PC-3 (cell line): ENCODE data around the gene DGKG. TPM values are rescaled to one million over a fixed set of nuclear protein-coding genes. Genes with fewer than 3 reads are reported as not detected.

Experiments used
- ATAC-seq: fragments of 200-7000 bp; cut with Tn5 transposase; 2 replicates; pipeline ENCODE4 v1.9.1; 2020; ENCODE audit warnings: mild to moderate bottlenecking, moderate library complexity
- BruUV-seq: library from RNA; stranded (reverse); fragments of 400-500 nt; replicated peaks from 2 replicates; lab custom pipeline; 2021; lab: Mats Ljungman, UMichigan
- CTCF ChIA-PET: fragments of 300-600 bp; sonication (Branson Sonifier 250); formaldehyde crosslinking; loops from one replicate; lab custom pipeline; 2022; ENCODE audit warnings: antibody characterized with exemption; lab: Charles Lee
- POLR2A ChIA-PET: fragments of 300-600 bp; sonication (Branson Sonifier 250); formaldehyde crosslinking; loops from one replicate; lab custom pipeline; 2022; ENCODE audit warnings: antibody characterized with exemption; ENCODE audit not compliant: unreplicated experiment; lab: Charles Lee
- DNase-seq: peaks from one replicate; pipeline ENCODE4 v3.0.0-alpha.2; 2015
- H2AFZ ChIP-seq: fragments of 300-600 bp; sonication (generic); 2 replicates; pipeline ENCODE4 v1.6.0; 2016; ENCODE audit warnings: antibody characterized with exemption, low read length
- H3F3A ChIP-seq: fragments of 300-600 bp; sonication (generic); one replicate; pipeline ENCODE4 v1.6.0; 2017; ENCODE audit warnings: antibody characterized with exemption, low read length, control low read depth, mild to moderate bottlenecking; ENCODE audit not compliant: unreplicated experiment
- H3K27ac ChIP-seq: fragments of 300-600 bp; sonication (generic); 2 replicates; pipeline ENCODE4 v1.5.1; 2016; ENCODE audit warnings: mild to moderate bottlenecking, low read length
- H3K27me3 ChIP-seq: fragments of 300-600 bp; sonication (generic); 2 replicates; pipeline ENCODE4 v1.6.1; 2016; ENCODE audit warnings: low read length, mixed read lengths
- H3K36me3 ChIP-seq: fragments of 300-600 bp; sonication (generic); 2 replicates; pipeline ENCODE4 v1.6.1; 2016; ENCODE audit warnings: low read depth, mixed run types, low read length, mixed read lengths
- H3K4me1 ChIP-seq: fragments of 300-600 bp; sonication (generic); 2 replicates; pipeline ENCODE4 v1.5.1; 2016; ENCODE audit warnings: low read length; ENCODE audit not compliant: insufficient read depth
- H3K4me2 ChIP-seq: fragments of 300-600 bp; sonication (generic); 2 replicates; pipeline ENCODE4 v1.6.0; 2016; ENCODE audit warnings: low read length
- H3K4me3 ChIP-seq: fragments of 300-600 bp; sonication (generic); 2 replicates; pipeline ENCODE4 v1.5.1; 2016; ENCODE audit warnings: mild to moderate bottlenecking, low read length, mixed read lengths
- H3K79me2 ChIP-seq: fragments of 300-600 bp; sonication (generic); 2 replicates; pipeline ENCODE4 v1.6.1; 2017; ENCODE audit warnings: low read length, mixed read lengths
- H3K9ac ChIP-seq: fragments of 300-600 bp; sonication (generic); 2 replicates; pipeline ENCODE4 v1.6.0; 2016; ENCODE audit warnings: mild to moderate bottlenecking, low read length
- H3K9me2 ChIP-seq: fragments of 300-600 bp; sonication (generic); replicated peaks from 2 replicates; pipeline ENCODE4 v1.6.1; 2016; ENCODE audit warnings: mixed run types, low read length, mixed read lengths
- H3K9me3 ChIP-seq: fragments of 300-600 bp; sonication (generic); 2 replicates; pipeline ENCODE4 v1.6.1; 2016; ENCODE audit warnings: low read length, mixed read lengths
- H4K20me1 ChIP-seq: fragments of 300-600 bp; sonication (generic); 2 replicates; pipeline ENCODE4 v1.6.1; 2016; ENCODE audit warnings: low read length, mixed read lengths
- EZH2 ChIP-seq: fragments of 300-600 bp; sonication (generic); IDR thresholded peaks from one replicate; pipeline ENCODE4 v1.6.1; 2017; ENCODE audit warnings: antibody characterized with exemption, mild to moderate bottlenecking, low read length; ENCODE audit not compliant: unreplicated experiment
- EZH2phosphoT487 ChIP-seq: fragments of 300-600 bp; sonication (generic); IDR thresholded peaks from 2 replicates; pipeline ENCODE4 v1.6.1; 2018; ENCODE audit warnings: mild to moderate bottlenecking, antibody characterized with exemption, low read length, borderline replicate concordance
- intact Hi-C: fragments of 100-400 bp; cut with micrococcal nuclease; formaldehyde crosslinking; loops from 2 replicates; pipeline ENCODE4 v1.9.0; 2023
- total RNA-seq: library from RNA; depleted of rRNA; stranded (reverse); fragments of >200 nt; gene quantifications from 2 replicates; pipeline ENCODE4 v1.2.3, GENCODE V29; 2014
- TF ChIP-seq, protein P1 (sequence below): fragments of 300-600 bp; sonication (generic); conservative IDR thresholded peaks from 2 replicates; pipeline ENCODE4 v1.5.1; 2017; ENCODE audit warnings: antibody characterized with exemption, low read depth, mild to moderate bottlenecking, low read length

The DGKG gene
- total RNA-seq, 1 experiment from 2014 or later = 2.7 TPM

- Histone ChIP-seq H3K27ac (no peak overlapping the region), H3K9me3 (no peaks in the 10 kb centered on the region), H3K36me3 (no peaks in the 10 kb centered on the region), H3K9ac (no peak overlapping the region), H2AFZ (no peak overlapping the region), H3K4me1 (no peaks in the 10 kb centered on the region), H3K4me3 (no peak overlapping the region), H4K20me1 (no peaks in the 10 kb centered on the region), H3K4me2 (no peak overlapping the region), H3K27me3 (0 out of 2 replicates have a peak, but pooled peaks cover 8% of the 10 kb centered on the region), H3K79me2 (no peaks in the 10 kb centered on the region), H3K9me2 (no peaks in the 10 kb centered on the region), H3F3A (no peaks in the 10 kb centered on the region)
- no peak for DNase-seq
- no TSS peak for BruUV-seq
- ATAC-seq = no peak
- ChIA-PET POLR2A (no interaction called here), CTCF (no interaction called here)
- intact Hi-C loops = no loop called here
- TF ChIP-seq, protein P1, sequence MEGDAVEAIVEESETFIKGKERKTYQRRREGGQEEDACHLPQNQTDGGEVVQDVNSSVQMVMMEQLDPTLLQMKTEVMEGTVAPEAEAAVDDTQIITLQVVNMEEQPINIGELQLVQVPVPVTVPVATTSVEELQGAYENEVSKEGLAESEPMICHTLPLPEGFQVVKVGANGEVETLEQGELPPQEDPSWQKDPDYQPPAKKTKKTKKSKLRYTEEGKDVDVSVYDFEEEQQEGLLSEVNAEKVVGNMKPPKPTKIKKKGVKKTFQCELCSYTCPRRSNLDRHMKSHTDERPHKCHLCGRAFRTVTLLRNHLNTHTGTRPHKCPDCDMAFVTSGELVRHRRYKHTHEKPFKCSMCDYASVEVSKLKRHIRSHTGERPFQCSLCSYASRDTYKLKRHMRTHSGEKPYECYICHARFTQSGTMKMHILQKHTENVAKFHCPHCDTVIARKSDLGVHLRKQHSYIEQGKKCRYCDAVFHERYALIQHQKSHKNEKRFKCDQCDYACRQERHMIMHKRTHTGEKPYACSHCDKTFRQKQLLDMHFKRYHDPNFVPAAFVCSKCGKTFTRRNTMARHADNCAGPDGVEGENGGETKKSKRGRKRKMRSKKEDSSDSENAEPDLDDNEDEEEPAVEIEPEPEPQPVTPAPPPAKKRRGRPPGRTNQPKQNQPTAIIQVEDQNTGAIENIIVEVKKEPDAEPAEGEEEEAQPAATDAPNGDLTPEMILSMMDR = no peak
- TF ChIP-seq EZH2 (no peak), EZH2phosphoT487 (no peak)
Measured at GRCh38 chr3:186354100-186354499, 7.9 kb downstream of the DGKG start.

DNA sequence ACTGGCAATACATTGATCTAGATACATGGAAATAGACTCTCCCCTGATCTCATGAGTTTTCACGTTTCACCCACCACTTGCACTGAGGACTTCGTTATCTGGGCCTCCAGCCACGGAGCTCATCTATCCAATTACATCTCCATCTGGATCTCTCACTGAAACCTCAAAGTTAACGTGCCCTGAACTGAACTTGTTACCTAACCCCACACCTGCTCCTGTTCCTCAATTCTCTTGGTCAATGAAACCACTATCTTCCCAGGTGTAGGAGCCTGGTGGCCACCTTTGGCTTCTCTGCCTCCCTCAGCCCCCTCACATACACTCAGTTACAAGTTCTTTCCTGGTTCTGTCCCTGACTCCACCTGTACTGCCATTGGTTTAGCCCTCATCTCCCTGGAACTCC, 9.7 kb downstream of the DGKG start:
- intact Hi-C loops = no loop called here
- Histone ChIP-seq H3K9ac (no peak overlapping the region), H3K36me3 (no peaks in the 10 kb centered on the region), H3K9me2 (no peaks in the 10 kb centered on the region), H3K9me3 (no peaks in the 10 kb centered on the region), H3K4me1 (no peaks in the 10 kb centered on the region), H2AFZ (no peak overlapping the region), H3F3A (no peaks in the 10 kb centered on the region), H4K20me1 (no peaks in the 10 kb centered on the region), H3K27me3 (0 out of 2 replicates have a peak, but pooled peaks cover 5% of the 10 kb centered on the region), H3K4me3 (no peak overlapping the region), H3K27ac (no peak overlapping the region), H3K79me2 (no peaks in the 10 kb centered on the region), H3K4me2 (no peak overlapping the region)
- ChIA-PET CTCF (no interaction called here), POLR2A (no interaction called here)
- no peak for DNase-seq
- ATAC-seq = no peak
- TF ChIP-seq EZH2phosphoT487 = no peak
- TF ChIP-seq, protein P1 = no peak
- no TSS peak for BruUV-seq

GRCh38 chr3:186342197-186342596, 19.8 kb downstream of the DGKG start:
- H3K27me3 ChIP-seq = 0 out of 2 replicates have a peak, but pooled peaks cover 14% of the 10 kb centered on the region
- no peak overlapping the region for H3K4me2 ChIP-seq
- H4K20me1 ChIP-seq = no peaks in the 10 kb centered on the region
- no TSS peak for BruUV-seq
- no peaks in the 10 kb centered on the region for H3K36me3 ChIP-seq
- H3K9me2 ChIP-seq = no peaks in the 10 kb centered on the region
- ChIA-PET CTCF (no interaction called here), POLR2A (no interaction called here)
- intact Hi-C loops = loop anchor here (10.0 kb wide), 1 partner anchor 143 kb away; no protein-coding TSS in a partner anchor
- H3K9me3 ChIP-seq = no peaks in the 10 kb centered on the region
- no peak for TF ChIP-seq EZH2phosphoT487
- TF ChIP-seq, protein P1 = no peak
- no peak for TF ChIP-seq EZH2
- no peak overlapping the region for H3K9ac ChIP-seq
- no peaks in the 10 kb centered on the region for H3K4me1 ChIP-seq
- no peak for DNase-seq
- no peaks in the 10 kb centered on the region for H3F3A ChIP-seq
- H2AFZ ChIP-seq = no peak overlapping the region
- no peak for ATAC-seq
- H3K79me2 ChIP-seq = no peaks in the 10 kb centered on the region
- no peak overlapping the region for H3K4me3 ChIP-seq
- H3K27ac ChIP-seq = no peak overlapping the region
